ENCODE measurements around the gene TLE7.

DNA sequence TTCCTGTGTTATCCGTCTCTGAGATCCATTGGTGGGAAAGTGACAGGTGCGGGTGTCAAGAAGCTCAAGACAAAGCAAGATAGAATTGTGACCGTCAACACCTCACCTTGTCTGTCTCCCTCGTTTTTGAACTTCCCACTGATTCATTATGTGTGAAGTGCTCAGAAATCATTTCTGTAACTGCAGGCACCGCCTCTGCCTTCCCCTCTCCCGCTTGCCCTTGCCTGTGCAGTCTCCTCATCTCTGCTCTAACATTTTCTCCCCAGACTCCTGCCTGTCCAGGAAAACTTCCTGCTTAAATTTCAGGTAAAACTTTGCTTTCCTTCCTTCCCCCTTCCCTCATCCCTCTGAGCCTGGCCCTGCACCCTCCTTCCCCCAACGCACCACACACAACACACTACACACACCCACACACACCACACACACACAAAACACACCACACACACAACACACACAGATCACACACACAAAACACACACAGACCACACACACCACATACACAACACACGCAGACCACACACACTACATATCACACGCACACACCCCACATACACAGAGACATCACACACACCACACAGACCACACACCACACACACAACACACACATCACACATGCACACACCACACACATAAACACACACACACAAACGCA, 57.7 kb downstream of the TLE7 start:
- TF ChIP-seq, protein P1, sequence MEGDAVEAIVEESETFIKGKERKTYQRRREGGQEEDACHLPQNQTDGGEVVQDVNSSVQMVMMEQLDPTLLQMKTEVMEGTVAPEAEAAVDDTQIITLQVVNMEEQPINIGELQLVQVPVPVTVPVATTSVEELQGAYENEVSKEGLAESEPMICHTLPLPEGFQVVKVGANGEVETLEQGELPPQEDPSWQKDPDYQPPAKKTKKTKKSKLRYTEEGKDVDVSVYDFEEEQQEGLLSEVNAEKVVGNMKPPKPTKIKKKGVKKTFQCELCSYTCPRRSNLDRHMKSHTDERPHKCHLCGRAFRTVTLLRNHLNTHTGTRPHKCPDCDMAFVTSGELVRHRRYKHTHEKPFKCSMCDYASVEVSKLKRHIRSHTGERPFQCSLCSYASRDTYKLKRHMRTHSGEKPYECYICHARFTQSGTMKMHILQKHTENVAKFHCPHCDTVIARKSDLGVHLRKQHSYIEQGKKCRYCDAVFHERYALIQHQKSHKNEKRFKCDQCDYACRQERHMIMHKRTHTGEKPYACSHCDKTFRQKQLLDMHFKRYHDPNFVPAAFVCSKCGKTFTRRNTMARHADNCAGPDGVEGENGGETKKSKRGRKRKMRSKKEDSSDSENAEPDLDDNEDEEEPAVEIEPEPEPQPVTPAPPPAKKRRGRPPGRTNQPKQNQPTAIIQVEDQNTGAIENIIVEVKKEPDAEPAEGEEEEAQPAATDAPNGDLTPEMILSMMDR (IDR thresholded peaks at IDR 0.05) = no peak
- TF ChIP-seq POLR2A (IDR thresholded peaks at IDR 0.05) = no peak
